BE2C (cell line): ENCODE measurements around the gene FHOD3.

Experiments used
- DNase-seq: peaks from one replicate; pipeline ENCODE4 v3.0.0-alpha.2; 2020
- H3K27me3 ChIP-seq: fragments of 250-450 bp; sonication (Bioruptor Pico); 2 replicates; pipeline ENCODE4 v1.5.1; 2020; ENCODE audit warnings: mild to moderate bottlenecking
- H3K36me3 ChIP-seq: fragments of 250-450 bp; sonication (Bioruptor Pico); 2 replicates; pipeline ENCODE4 v1.5.1; 2020; ENCODE audit warnings: mild to moderate bottlenecking
- H3K4me1 ChIP-seq: fragments of 250-450 bp; sonication (Bioruptor Pico); 2 replicates; pipeline ENCODE4 v1.5.1; 2020
- H3K4me3 ChIP-seq: 2 replicates; pipeline ENCODE4 v1.5.1; 2011; ENCODE audit warnings: low read depth, low read length
- H3K9me3 ChIP-seq: fragments of 250-450 bp; sonication (Bioruptor Pico); 2 replicates; pipeline ENCODE4 v1.5.1; 2020
- CTCF ChIP-seq: IDR thresholded peaks from 2 replicates; pipeline ENCODE4 v1.5.1; 2012; ENCODE audit warnings: mild to moderate bottlenecking, low read depth, low read length

Gene FHOD3

GRCh38 chr18:36327352-36328316 lies 30.1 kb downstream of the FHOD3 start:
- no peak for TF ChIP-seq CTCF
- no peak for DNase-seq
- H3K36me3 ChIP-seq = no peaks in the 10 kb centered on the region
- no peaks in the 10 kb centered on the region for H3K9me3 ChIP-seq
- no peak overlapping the region for H3K4me3 ChIP-seq
- H3K27me3 ChIP-seq = no peaks in the 10 kb centered on the region
- no peaks in the 10 kb centered on the region for H3K4me1 ChIP-seq

DNA sequence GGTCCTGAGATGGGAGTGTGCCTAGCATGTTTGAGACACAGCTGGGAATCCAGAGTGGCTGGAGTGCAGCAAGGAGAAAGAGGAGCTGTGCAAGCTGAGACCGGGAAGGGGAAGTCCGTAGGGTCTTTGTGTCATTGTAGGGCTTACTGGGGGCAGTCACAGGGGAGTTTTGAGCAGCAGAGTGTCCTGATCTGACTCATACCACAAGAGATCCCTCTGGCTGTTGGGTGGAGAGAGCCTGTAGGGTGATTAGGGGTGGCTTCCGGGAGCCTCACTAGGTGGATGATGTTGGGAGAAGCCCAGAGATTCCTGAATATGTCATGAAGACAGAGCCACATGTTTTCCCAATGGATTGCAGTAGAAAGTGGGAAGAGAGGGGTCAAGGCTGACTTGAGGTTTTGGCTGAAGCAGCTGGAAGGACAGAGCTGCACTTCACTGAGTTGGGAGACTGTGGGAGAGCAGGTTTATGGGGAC lies 30.9 kb downstream of the FHOD3 start:
- Histone ChIP-seq H3K36me3 (no peaks in the 10 kb centered on the region), H3K4me1 (no peaks in the 10 kb centered on the region), H3K9me3 (no peaks in the 10 kb centered on the region), H3K27me3 (no peaks in the 10 kb centered on the region), H3K4me3 (no peak overlapping the region)
- TF ChIP-seq CTCF = no peak
- no peak for DNase-seq

- H3K4me3 ChIP-seq = no peak overlapping the region
- H3K9me3 ChIP-seq = no peaks in the 10 kb centered on the region
- H3K4me1 ChIP-seq = no peaks in the 10 kb centered on the region
- H3K36me3 ChIP-seq = no peaks in the 10 kb centered on the region
- TF ChIP-seq CTCF = no peak
- no peak for DNase-seq
- H3K27me3 ChIP-seq = no peaks in the 10 kb centered on the region
Observed at GRCh38 chr18:36328916-36329315, 31.4 kb downstream of the FHOD3 start.

DNA sequence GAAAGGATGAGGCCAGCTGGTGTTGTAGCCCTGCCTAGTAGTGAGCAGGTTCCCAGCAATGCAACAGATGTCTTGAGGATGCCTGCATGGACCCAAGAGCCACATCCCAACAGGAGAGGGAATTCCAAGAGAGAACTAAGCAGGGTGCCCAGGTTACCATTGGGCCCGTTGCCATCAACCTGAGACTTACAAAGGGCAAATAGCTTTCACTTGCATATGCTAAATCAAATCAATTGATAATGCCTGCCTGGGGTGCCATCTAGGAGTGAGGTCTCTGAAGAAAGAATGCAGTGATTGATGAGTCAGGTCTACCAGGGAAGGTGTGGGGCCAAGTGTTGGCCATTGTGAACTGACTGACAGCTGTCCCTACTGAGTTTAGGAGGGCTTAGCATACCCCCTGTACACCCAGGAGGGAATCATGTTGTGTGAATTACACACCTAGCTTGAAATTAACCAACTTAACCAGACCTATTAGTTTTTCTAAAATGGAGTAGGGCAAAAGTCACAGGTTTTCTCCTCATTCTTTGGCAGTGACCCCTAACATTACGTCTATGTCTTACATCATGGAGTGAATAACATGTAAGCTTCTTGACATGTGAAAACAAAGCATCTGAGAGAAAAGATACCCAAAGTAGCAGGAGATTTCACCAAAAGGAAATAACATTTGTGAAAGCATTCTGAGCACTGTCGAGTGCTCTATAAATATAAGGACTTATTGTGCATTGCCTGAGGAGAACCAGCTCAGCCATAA lies 32.3 kb downstream of the FHOD3 start:
- H3K4me3 ChIP-seq = no peak overlapping the region
- no peaks in the 10 kb centered on the region for H3K9me3 ChIP-seq
- no peaks in the 10 kb centered on the region for H3K27me3 ChIP-seq
- H3K4me1 ChIP-seq = no peaks in the 10 kb centered on the region
- no peaks in the 10 kb centered on the region for H3K36me3 ChIP-seq
- TF ChIP-seq CTCF = no peak
- DNase-seq = no peak

- Histone ChIP-seq H3K4me1 (no peaks in the 10 kb centered on the region), H3K9me3 (no peaks in the 10 kb centered on the region), H3K27me3 (no peaks in the 10 kb centered on the region), H3K4me3 (no peak overlapping the region), H3K36me3 (no peaks in the 10 kb centered on the region)
- no peak for TF ChIP-seq CTCF
- DNase-seq = no peak
Observed at GRCh38 chr18:36330435-36331052, 33.0 kb downstream of the FHOD3 start.
